GM18498 (cell line): ENCODE data around the gene ATG4B.

Experiments used
- ATAC-seq: cut with Tn5 transposase; IDR thresholded peaks from one replicate; pipeline ENCODE4 v1.9.1; 2021; ENCODE audit warnings: mild to moderate bottlenecking, moderate library complexity; ENCODE audit not compliant: unreplicated experiment

ATG4B gene

DNA sequence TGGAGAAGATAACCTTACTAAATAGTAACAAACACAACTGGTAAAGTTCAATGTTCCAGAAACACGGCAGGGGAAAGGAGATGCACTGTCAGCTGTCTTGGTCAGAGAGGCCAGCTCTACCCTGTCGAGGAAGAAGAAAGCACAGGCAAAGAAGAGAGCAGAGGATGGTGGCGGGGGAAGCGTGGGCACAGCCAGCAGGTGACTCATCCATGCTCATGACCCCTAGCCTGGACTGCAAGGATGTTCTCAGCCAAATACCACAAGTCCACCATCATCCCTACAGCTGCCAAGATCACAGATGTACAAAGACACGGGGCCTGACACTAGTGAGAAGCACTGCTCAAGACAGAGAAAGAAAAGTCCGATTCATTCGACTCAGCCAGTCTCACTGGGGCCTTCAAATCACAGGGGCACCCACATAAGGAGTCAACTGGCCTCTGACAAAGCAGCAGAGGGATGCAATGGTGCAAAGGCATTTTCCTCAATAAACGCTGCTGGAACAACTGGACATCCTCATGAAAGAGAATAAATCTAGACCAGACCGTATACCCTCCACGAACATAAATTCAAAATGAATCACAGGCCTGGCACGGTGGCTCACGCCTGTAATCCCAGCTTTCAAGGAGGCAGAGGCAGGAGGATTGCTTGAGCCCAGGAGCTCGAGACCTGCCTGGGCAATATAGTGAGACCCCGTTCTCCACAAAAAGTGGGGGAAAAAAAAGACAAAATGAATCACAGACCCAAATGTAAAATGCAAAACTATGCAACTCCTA is 43.5 kb downstream of the ATG4B start:
- ATAC-seq: no peak

DNA sequence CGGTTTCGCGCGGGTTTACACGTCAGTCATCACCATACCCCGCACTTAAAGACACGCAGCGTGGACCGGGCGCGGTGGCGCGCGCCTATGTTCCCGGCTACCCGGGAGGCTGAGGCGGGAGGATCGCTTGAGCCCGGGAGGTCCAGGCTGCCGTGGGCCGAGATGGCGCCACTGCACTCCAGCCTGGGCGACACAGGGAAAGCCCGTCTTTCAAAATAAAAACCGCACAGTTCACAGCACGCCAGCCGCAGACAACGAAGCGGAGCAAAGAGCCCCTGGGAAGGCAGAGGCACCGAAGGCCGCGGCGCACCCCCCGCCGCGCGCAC is 48.8 kb downstream of the ATG4B start:
- peak; percentile 15 for ATAC-seq

DNA sequence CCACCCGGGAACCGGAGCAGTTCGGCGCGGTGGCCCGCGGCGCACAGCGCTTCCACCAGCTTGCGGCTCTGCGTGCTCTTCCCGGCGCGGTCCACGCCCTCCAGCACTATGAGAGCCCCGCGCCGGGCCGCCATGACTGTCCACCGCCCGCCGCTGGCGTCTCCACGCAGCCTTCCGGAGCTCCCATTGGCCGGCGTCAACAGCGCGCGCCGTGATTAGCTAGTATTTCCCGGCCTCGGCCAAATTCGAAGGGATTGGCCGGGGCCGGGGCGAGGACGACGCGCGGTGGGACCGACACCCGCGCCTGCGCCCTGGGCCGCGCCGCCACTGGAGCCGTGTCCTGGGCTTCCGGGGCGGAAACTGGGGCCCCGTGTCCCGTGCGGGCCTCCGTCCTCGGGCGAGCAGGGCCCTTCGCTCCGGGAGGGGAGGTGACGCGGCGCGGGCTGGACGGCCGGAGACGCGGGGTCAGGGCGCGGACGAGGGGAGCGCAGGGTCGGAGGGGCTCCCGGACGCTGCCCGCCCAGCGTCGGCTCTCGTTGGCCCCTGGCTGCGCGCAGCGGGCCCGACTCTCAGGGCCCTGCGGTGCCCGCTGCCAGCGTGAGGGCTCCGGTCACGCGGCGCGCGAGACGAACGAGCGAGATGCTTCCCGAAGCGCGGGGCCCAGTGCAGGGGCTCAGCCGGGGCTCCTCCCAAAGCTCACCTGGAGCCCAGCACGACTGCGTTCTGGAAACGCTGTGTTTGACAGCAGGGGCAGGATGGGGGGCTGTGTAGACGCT is 49.3 kb downstream of the ATG4B start, which contains the start of gene DTYMK:
TSS of gene DTYMK (minus strand) at position 166 of the 776 bp plus-strand sequence. CDS start at position 134, 32 bp downstream.
- peak; percentile 96 for ATAC-seq

DNA sequence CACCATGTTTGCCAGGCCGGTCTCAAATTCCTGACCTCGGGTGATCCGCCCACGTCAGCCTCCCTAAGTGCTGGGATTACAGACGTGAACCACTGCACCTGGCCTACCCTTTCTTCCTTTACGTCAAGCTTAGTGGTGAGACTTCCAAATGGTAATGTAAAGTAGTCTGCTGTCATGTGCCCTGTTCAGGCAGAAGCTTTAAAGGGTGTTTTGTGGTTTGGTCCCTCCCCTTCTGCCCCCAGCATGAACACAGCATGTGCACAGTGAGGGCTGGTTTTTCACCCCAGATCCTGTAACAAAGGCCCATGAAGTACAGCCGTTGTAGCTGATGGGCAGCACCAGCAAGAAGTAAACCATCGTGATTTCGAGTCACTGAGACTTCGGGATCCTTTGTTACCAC is 51.8 kb downstream of the ATG4B start:
- no peak for ATAC-seq

DNA sequence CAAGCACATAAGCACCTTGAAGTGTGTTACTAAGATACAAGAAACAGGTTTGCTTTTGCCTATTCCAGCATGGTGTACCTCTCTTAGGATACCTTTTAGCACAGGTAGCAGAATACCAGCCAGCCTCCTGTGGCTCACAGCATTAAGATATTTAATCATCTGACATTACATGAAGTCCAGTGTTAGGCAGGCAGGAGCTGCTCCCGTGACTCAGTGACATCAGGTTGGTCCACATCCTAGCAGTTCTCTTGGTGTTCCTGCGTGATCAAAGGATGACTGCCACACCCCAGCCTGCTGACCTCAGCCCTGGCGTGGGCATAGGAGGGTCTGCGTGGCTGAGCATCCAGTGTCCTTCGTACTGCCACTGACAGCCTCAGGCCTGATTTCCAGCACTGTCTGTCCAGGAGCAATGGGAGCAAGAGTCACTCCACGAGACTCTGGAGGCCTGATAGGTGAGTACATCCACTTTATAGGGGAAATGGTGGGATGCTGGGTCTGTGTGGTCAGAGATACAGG is 52.8 kb downstream of the ATG4B start:
- ATAC-seq: no peak

DNA sequence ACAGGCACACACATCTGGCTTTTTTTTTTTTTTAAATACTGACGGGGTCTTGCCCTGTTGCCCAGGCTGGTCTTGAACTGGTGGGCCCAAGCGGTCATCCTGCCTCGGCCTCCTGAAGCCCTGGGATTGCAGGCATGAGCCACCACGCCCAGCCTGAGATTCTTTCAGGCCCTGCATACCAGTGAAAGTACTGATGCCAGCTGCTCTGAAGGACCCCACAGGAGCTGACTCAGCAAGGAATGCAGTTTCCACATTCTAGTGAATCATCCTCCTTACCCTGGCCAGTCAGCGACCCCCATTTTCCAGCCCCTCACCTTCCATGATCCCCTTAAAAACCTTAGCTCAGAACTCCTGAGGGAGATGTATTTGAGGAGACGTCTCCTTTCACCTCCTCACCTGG is 55.0 kb downstream of the ATG4B start:
- no peak for ATAC-seq

DNA sequence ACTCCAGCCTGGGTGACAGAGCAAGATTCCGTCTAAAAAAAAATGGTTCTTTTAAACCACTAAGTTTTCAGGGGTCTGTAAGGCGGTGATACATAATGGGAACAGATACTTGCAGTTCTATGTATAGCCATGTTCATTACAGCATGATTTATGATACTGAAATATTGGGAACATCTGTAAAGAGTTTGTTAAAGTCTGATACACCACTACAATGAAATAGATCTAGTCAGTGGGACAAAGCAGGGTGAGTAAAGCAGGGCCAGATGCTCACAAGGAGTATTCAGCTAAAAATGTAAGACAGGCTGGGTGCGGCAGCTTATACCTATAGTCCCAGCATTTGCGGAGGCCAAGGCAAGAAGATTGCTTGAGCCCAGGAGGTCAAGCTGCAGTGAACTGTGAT is 58.2 kb downstream of the ATG4B start:
- no peak for ATAC-seq

DNA sequence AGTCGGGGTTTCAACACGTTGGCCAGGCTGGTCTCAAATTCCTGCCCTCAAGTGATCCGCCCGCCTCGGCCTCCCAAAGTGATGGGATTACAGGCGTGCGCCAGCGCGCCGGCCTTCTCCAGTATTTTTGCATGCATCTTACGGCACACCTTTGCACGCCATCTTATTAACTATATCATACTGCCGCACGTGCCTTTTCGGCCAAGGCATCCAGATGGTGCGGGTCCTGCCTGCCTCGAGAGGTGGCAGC is 63.6 kb downstream of the ATG4B start:
- no peak for ATAC-seq

DNA sequence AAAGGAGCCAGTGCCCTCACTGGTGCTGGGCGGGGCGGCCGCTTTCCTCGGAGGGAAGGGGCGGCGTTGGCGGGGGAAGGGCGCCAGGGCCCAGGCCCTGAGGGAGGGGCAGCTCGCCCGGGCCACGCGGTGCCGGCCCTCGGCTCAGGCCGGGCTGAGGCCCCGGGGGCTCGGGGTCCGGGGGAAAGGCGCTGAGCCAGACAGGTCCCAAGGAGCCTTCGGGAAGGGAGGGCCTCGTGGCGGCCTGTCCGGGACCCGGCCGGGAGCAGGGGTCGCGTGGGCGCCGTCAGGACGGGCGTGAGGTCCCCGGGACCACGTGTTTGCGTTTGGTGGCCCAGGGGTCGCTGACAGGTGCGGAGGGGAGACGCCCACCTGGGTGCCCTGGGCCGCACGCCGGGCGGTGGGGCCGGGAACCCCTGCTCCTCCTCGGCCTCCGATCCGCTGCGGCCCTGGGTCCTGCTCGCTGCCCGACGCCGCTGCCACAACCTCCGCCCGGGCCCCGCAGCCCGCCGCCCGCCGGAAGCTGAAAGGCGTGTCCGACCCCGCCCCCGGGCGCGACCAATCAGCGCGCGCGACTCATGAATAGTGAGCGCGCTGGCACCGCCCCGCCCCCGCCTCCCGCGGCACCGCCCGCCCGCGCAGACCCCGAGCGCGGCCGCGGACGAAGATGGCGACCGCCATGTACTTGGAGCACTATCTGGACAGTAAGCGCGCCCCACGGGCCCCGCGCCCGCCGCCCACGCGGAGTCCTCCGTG is 64.1 kb downstream of the ATG4B start, which contains the start of gene ING5:
TSS of gene ING5 (plus strand) at position 641 of the 756 bp plus-strand sequence. CDS start at position 668, 27 bp downstream.
- ATAC-seq: peak; percentile 62

DNA sequence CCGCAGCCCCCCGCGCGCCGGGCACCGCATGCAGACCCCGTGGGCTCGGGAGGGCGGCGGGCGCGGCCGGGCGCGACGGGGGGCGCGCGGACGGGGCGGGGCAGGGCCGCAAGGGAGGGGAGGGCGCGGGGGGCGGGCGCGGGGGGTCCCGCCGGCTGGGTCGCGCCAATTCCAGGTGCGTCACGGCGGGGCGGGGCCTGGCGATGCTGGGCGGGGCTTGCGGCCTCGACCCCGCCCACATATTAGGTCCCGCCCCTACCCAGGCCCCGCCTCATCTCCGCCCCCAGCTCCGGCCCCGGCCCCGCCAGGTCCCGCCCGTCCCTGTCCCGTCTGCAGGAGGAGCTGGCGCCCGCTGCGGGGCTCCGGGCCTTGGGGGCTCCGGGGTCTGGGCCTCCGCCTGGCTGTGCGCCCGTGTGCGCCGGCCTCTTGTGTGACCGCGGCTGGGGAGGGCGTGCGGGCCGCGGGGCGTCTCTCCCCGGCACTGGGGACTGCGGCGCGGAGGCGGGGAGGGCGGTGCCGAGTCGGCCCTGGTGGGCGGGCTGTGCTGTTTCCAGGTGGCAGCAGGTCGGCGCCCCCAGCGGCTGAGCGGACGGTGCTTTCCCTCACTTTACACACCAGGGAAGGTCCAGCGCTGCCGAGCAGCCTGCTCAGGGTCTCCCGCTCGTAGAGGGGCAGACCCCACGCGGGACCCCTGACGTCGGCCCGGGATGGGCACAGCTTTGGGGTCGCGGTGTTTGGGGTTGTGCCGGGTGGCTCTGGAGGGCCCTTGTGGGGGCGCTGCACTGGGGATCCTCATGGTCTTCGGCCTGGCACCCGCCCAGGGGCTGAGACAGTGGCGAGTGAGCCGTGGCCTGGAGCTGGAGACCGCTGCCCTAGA is 64.9 kb downstream of the ATG4B start:
- peak; percentile 74 for ATAC-seq

DNA sequence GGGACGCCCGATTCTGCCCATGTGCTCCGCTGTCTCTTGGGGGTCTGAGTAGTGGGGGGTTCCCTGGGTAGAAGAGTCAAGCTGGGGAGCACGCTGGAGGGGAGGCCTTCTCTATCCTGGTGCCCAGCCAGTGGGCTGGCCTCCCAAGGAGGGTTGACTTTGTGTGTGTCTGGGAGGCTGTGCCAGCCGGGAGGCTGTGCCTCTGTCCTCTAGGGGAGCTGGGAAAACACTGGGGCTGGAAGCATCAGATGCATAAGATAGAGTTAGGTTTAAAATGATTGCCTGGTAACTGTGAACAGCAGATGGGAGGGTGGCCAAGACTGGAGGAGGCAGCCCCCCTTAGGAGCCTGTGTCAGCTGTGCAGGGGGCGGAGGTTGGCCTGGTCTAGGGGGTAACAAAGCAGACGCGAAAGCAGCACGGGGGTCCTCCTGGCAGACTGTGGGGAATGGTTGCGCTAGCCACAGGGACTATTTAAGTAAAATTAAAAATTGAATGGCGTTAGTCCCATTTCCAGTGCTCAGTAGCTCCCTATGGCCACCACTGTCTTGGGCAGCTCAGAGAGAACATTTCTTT is 65.6 kb downstream of the ATG4B start:
- ATAC-seq: no peak

DNA sequence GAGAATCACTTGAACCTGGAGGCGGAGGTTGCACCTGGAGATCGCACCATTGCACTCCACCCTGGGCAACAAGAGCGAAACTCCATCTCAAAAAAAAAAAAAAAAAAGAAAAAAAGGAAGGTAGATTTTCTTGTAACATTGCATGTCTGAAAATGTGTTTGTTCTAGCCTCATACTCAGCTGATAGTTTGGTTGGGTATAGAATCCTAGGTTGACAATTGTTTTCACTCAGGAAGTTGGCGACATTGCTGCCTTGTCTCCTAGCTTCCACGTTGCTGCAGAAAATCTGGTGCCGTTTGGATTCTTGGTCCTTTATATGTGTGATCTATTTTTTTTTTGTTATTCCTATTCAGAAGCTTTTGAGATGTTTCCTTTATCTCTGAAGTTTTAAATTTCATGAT is 69.0 kb downstream of the ATG4B start:
- no peak for ATAC-seq

DNA sequence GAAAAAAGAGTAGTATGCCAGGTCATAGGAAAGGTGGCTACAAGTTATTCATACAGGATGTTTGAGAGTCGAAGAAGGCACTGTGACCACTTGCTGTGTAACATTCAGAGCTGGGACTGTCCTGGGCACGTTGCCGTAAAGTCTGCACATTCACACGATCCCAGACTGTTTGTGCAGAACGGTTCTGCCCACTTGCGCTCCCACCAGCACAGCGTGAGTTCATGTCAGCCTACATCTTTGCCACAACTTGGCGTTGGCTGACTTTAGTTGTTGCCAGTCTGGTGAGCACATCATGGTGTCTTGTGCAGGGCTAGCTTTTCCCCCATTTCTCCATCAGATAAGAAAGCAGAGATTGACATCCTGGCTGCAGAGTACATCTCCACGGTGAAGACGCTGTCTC is 71.4 kb downstream of the ATG4B start:
- ATAC-seq: no peak

DNA sequence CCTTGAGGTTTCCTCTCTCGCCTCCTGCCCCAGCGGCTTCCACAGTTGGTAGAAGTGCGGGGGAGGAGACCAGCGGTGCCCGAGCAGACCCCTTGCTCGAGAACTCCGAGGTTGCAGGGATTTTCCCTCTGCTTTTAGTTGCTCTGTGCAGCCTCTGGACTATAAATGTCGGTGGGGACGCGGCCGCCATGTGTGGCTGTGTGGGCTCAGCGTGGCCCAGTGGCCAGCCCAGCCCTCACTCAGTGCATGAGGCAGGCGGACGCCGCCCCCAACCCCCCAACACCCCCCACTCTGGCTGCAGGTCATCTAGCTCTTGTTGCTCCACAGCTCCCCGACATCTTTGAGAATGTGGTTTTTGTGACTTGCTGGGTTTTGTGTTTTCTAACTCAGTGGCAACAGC is 81.6 kb downstream of the ATG4B start:
- no peak for ATAC-seq

DNA sequence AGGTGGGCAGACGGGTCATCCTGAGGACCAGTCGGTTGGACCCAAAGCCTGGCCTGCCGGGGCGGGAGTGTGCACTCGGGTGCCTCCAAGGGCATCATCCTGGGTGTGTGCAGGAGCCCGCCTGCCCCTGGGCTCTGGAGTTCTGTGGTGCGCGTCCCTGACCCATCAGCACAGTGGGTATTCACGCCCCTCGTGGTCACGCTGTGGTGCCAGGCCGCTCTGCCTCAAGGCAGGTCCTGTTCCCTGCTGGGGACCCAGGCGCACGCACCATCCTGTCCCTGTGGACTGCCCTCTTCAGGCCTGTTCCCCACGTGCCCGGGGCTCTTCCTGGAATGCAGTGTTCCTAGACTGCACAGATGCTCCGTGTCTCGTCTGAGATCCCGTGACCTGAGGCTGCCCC is 82.6 kb downstream of the ATG4B start:
- ATAC-seq: no peak

DNA sequence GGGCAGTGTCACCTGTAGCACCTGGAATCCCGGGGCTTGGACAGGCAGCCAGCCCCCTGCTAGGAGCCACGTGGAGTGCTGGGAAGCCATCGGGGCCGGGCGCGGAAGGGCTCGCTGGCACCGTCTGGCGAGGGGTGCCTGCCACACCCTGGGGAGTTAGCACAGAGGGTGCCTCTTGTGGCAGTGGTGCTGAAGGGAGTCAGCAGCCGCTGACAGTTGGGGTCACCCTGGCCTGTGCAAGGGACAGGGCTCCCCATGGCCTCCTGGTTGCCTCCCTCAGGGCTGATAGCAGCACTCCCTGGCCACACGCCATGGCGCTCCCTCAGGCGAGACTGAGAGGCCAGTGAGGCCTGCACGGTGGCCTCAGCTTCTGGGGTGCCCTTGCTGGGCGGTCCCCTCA is 83.1 kb downstream of the ATG4B start:
- ATAC-seq: no peak

DNA sequence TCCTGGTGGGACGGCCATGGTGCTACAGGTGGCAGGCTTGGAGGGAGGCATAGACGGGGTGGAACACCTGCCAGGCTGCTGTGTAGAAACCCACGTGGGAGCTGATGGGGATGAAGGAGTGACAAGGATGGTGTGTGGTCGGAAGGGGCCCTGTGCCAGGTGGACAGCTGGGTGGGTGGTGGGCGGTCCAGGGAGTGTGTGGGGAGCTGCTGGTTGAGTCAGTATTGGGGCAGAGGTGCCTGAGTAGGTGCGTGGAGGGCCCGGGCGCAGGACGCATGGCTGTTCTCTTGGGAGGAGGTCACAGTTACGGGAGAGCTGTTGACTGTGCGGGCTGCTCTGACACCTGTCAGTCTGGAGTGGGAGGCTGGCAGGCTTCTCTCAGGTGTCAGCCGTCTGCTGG is 84.4 kb downstream of the ATG4B start:
- no peak for ATAC-seq

DNA sequence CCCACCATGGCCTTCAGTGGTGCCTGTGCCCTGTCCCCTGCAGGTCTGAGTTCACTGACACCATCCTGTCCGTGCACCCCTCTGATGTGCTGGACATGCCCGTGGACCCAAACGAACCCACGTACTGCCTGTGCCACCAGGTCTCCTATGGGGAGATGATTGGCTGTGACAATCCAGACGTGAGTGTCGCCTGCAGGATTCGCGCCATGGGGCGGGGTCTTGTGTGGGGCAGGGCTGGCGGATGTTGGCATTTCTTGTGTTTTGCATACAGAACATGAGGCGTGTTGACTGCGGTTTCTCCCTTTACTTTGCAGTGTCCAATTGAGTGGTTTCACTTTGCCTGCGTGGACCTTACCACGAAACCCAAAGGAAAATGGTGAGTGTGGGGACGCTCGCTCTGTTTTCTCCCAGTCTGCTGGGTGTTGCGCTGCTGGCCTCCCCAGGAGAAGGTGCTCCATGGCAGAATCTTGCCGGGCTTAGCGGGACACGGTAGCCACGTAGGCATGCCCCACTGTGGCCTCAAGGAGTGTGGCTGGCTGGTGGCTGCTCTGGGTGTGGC is 85.5 kb downstream of the ATG4B start:
- no peak for ATAC-seq
